ENCODE data around the gene COPS7A. TPM values are rescaled to one million over a fixed set of nuclear protein-coding genes. Genes with fewer than 3 reads are reported as not detected.

The COPS7A gene
- total RNA-seq, 2 experiments from 2014 or later: 29.8 to 35.6 TPM

- ATAC-seq (ENCODE audit: low read depth) (peak; percentile 72), DNase-seq (peak; percentile 88)
- Mint-ChIP-seq H3K4me3 (peak overlapping the region; percentile 90), H3K36me3 (peaks cover 24% of the 10 kb centered on the region), H3K27me3 (no peaks in the 10 kb centered on the region), H3K4me1 (peaks cover 40% of the 10 kb centered on the region), H3K27ac (peak overlapping the region; percentile 95), H3K9me3 (no peaks in the 10 kb centered on the region)
- POLR2A ChIA-PET: interaction anchor here (0.7 to 1.5 kb wide), 8 partner anchors 12 to 182 kb away, joined by 3 to 14 read pairs (median 4); partner anchors contain the start of genes MLF2 and PTMS
Observed at GRCh38 chr12:6778574-6779550, 55.0 kb downstream of the COPS7A start.

- H3K36me3 Mint-ChIP-seq: peaks cover 19% of the 10 kb centered on the region
- peaks cover 34% of the 10 kb centered on the region for H3K4me1 Mint-ChIP-seq
- H3K27ac Mint-ChIP-seq: peak overlapping the region; percentile 72
- H3K9me3 Mint-ChIP-seq: no peaks in the 10 kb centered on the region
- no peak overlapping the region for H3K4me3 Mint-ChIP-seq
- ATAC-seq (ENCODE audit: low read depth): no peak
- H3K27me3 Mint-ChIP-seq: no peaks in the 10 kb centered on the region
- DNase-seq: no peak
- POLR2A ChIA-PET: interaction anchor here (0.6 to 2.7 kb wide), 4 partner anchors 27 to 319 kb away, joined by 3 to 16 read pairs (median 3); partner anchors contain the start of genes CDCA3 and MLF2
Observed at GRCh38 chr12:6779708-6780432, 56.0 kb downstream of the COPS7A start.

- ATAC-seq (ENCODE audit: low read depth) (no peak), DNase-seq (no peak)
- Mint-ChIP-seq H3K36me3 (peaks cover 14% of the 10 kb centered on the region), H3K27me3 (no peaks in the 10 kb centered on the region), H3K27ac (peak overlapping the region; percentile 32), H3K4me1 (peaks cover 27% of the 10 kb centered on the region), H3K9me3 (no peaks in the 10 kb centered on the region), H3K4me3 (no peak overlapping the region)
- POLR2A ChIA-PET: interaction anchor here (0.6 to 2.7 kb wide), 4 partner anchors 28 to 70 kb away, joined by 3 to 16 read pairs (median 3); partner anchors contain the start of genes CDCA3 and MLF2
Observed at GRCh38 chr12:6780573-6780972, 56.7 kb downstream of the COPS7A start.

Other genes starting within 250 kb of the COPS7A start
- gene MRPL51, start 230.8 kb upstream of the COPS7A start, total RNA-seq: 100 to 1,000 TPM; 169 to 170 TPM
- 100 to 1,000 TPM; 147 to 157 TPM for gene NCAPD2, start 229.9 kb upstream of the COPS7A start, total RNA-seq
- gene GAPDH, start 189.5 kb upstream of the COPS7A start, total RNA-seq: 1,000 to 10,000 TPM; 4,618 to 4,824 TPM
- gene IFFO1, start 168.0 kb upstream of the COPS7A start, total RNA-seq: 10 to 100 TPM; 35.8 to 37.5 TPM
- gene NOP2, start 155.8 kb upstream of the COPS7A start, total RNA-seq: 10 to 100 TPM; 76.1 to 78.6 TPM
- 100 to 1,000 TPM; 273 to 277 TPM for gene CHD4, start 116.7 kb upstream of the COPS7A start, total RNA-seq
- gene LPAR5, start 88.1 kb upstream of the COPS7A start, total RNA-seq: 10 to 100 TPM; 19.4 to 20.9 TPM
- 1 to 10 TPM; 8.0 to 8.8 TPM for gene ACRBP, start 76.6 kb upstream of the COPS7A start, total RNA-seq
- gene ING4, start 60.9 kb upstream of the COPS7A start, total RNA-seq: 10 to 100 TPM; 46.9 to 49.3 TPM
- gene ZNF384, start 34.7 kb upstream of the COPS7A start, total RNA-seq: 10 to 100 TPM; 79.5 to 88.2 TPM
- gene PIANP, start 23.2 kb upstream of the COPS7A start, total RNA-seq: 1 to 10 TPM in 1 of 2 experiments, under 1 TPM in 1; 0.75 to 1.1 TPM
- gene MLF2, start 29.1 kb downstream of the COPS7A start, total RNA-seq: 100 to 1,000 TPM; 108 to 118 TPM
- 10 to 100 TPM; 36.2 to 43.5 TPM for gene PTMS, start 42.3 kb downstream of the COPS7A start, total RNA-seq
- 10 to 100 TPM; 46.6 to 52.1 TPM for gene LAG3, start 48.5 kb downstream of the COPS7A start, total RNA-seq
- gene CD4, start 65.5 kb downstream of the COPS7A start, total RNA-seq: 1 to 10 TPM; 2.6 to 3.0 TPM
- gene GPR162, start 97.8 kb downstream of the COPS7A start, total RNA-seq: under 1 TPM; 0.30 to 0.51 TPM
- 1 to 10 TPM; 6.3 to 7.0 TPM for gene P3H3, start 104.4 kb downstream of the COPS7A start, total RNA-seq
- 1 to 10 TPM; 2.6 to 3.1 TPM for gene GNB3, start 116.9 kb downstream of the COPS7A start, total RNA-seq
- gene CDCA3, start 127.2 kb downstream of the COPS7A start, total RNA-seq: 10 to 100 TPM; 76.7 to 85.2 TPM
- 10 to 100 TPM; 84.8 to 95.4 TPM for gene USP5, start 128.1 kb downstream of the COPS7A start, total RNA-seq
- gene TPI1, start 143.5 kb downstream of the COPS7A start, total RNA-seq: 1,000 to 10,000 TPM; 1,129 to 1,200 TPM
- gene SPSB2, start 149.3 kb downstream of the COPS7A start, total RNA-seq: 10 to 100 TPM; 16.4 to 17.0 TPM
- 1 to 10 TPM; 8.1 to 8.3 TPM for gene LRRC23, start 180.8 kb downstream of the COPS7A start, total RNA-seq
- 100 to 1,000 TPM; 231 to 242 TPM for gene ENO2, start 190.5 kb downstream of the COPS7A start, total RNA-seq
- gene ATN1, start 203.9 kb downstream of the COPS7A start, total RNA-seq: 10 to 100 TPM; 31.0 to 31.3 TPM
- gene RNU7-1, start 219.8 kb downstream of the COPS7A start, total RNA-seq: not detected
- 100 to 1,000 TPM; 210 to 217 TPM for gene C12orf57, start 220.0 kb downstream of the COPS7A start, total RNA-seq
- 100 to 1,000 TPM; 349 to 370 TPM for gene PTPN6, start 227.3 kb downstream of the COPS7A start, total RNA-seq
- gene PHB2, start 246.6 kb downstream of the COPS7A start, total RNA-seq: 100 to 1,000 TPM; 175 to 189 TPM
- 10 to 100 TPM; 50.0 to 55.7 TPM for gene EMG1, start 246.9 kb downstream of the COPS7A start, total RNA-seq